Activated CD8-positive, alpha-beta T cell treated with anti-CD3 and anti-CD28 coated beads, Interleukin-2, amount 10 ng/mL, durations not matched to agents 7 days and 5 days (primary cell): ENCODE results near the gene LRRC8E. TPM values are rescaled to one million over a fixed set of nuclear protein-coding genes. Genes with fewer than 3 reads are reported as not detected.

Experiments used
- ATAC-seq: fragments of 150-1000 bp; cut with Tn5 transposase; one replicate; pipeline ENCODE4 v1.10.0; 2021; ENCODE audit warnings: moderate library complexity
- CTCF ChIA-PET: fragments of 350-600 bp; sonication (Branson Sonifier 250); formaldehyde crosslinking; loops from one replicate; lab custom pipeline; 2021; ENCODE audit warnings: antibody characterized with exemption; lab: Charles Lee
- POLR2A ChIA-PET: fragments of 350-600 bp; sonication (Branson Sonifier 250); formaldehyde crosslinking; loops from one replicate; lab custom pipeline; 2021; ENCODE audit warnings: antibody characterized with exemption; lab: Charles Lee
- DNase-seq: peaks from one replicate; pipeline ENCODE4 v3.0.0-alpha.2; 2020
- H3K27ac Mint-ChIP-seq: one replicate; pipeline ENCODE4 v1.8.0; 2021; ENCODE audit warnings: mild to moderate bottlenecking, mixed read lengths
- H3K27me3 Mint-ChIP-seq: one replicate; pipeline ENCODE4 v1.8.0; 2021; ENCODE audit warnings: low read depth, mixed read lengths
- H3K36me3 Mint-ChIP-seq: one replicate; pipeline ENCODE4 v1.8.0; 2021; ENCODE audit warnings: low read depth, mixed read lengths
- H3K4me1 Mint-ChIP-seq: one replicate; pipeline ENCODE4 v1.8.0; 2021; ENCODE audit warnings: low read depth, mixed read lengths
- H3K4me3 Mint-ChIP-seq: one replicate; pipeline ENCODE4 v1.8.0; 2021; ENCODE audit warnings: mild to moderate bottlenecking, mixed read lengths
- H3K9me3 Mint-ChIP-seq: one replicate; pipeline ENCODE4 v1.8.0; 2022; ENCODE audit warnings: mixed read lengths; ENCODE audit not compliant: insufficient read depth
- total RNA-seq, 2 experiments: library from RNA; stranded (reverse); gene quantifications; one replicate each; pipeline ENCODE4 v1.2.3, GENCODE V29; 2021

LRRC8E gene
- total RNA-seq, 2 experiments from 2014 or later = not detected

GRCh38 chr19:7863157-7863970 lies 24.9 kb upstream of the LRRC8E start:
- Mint-ChIP-seq H3K27ac (no peak overlapping the region), H3K27me3 (peaks cover 44% of the 10 kb centered on the region), H3K4me3 (no peak overlapping the region), H3K9me3 (no peaks in the 10 kb centered on the region), H3K4me1 (peaks cover 14% of the 10 kb centered on the region), H3K36me3 (no peaks in the 10 kb centered on the region)
- ChIA-PET CTCF (interaction anchor here (0.9 kb wide), 1 partner anchor 11 kb away, joined by 4 read pairs; no protein-coding TSS in a partner anchor), POLR2A (interaction anchor here (0.5 to 1.0 kb wide), 2 partner anchors 43 to 332 kb away, joined by 3 read pairs; no protein-coding TSS in a partner anchor)
- peak; percentile 4 for ATAC-seq
- no peak for DNase-seq

DNA sequence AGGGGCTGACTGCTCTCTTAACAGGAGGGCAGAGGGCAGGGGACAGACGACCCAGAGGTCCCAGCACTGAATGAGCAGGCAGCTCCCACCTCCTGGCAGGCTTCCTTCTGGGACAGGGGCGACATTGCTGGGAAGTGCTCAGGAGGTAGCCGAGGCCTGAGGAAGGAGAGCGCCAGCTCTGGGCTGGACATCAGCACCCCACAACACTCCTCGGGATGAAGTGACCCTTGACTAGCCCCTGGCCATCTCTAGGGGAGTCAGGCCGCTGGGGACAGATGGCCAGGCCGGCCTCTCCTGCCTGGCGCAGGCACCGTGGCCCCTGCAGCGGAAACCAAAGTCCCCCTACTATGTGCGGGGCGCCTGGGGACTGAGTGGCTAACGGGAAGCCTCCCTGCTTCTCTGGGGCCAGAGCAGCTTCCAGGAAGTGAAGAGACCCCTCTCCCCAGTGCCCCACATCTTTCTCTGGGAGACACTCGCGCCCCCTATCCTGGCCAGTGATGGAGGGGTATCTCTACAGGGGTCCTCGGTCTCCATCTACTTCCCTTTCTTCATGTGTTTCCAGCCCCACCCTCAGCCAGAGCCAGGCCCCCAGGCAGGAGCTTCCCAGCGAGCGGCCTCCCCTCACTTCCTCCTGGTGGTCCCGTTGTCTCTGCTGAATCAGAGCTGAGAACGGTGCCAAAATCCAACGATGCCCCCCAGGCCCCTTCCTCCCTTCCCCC lies 24.2 kb upstream of the LRRC8E start:
- POLR2A ChIA-PET = interaction anchor here (1.0 kb wide), 1 partner anchor 331 kb away, joined by 3 read pairs; no protein-coding TSS in a partner anchor
- Mint-ChIP-seq H3K9me3 (no peaks in the 10 kb centered on the region), H3K36me3 (no peaks in the 10 kb centered on the region), H3K4me1 (peaks cover 21% of the 10 kb centered on the region), H3K27me3 (peaks cover 44% of the 10 kb centered on the region), H3K4me3 (no peak overlapping the region), H3K27ac (no peak overlapping the region)
- ATAC-seq = no peak
- CTCF ChIA-PET = no interaction called here
- no peak for DNase-seq

DNA sequence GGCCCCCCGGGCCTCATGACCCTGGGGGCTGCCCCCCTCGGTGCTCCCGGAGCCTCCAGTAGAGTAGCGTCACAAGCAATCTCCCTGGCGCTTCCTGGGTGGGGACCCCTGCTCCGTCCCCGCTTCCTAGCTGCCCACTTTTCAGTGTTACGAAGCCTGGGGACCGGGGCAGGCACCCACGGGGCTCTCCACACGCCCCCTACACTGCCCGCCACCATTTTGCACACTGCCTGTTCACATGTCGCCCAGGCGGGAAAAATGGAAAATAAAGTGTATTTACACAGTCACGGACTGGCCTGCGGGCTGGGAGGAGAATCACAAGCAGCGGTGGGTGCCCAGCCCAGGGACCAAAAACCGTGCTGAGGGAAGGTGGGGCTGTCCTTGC lies 23.6 kb upstream of the LRRC8E start:
- Mint-ChIP-seq H3K36me3 (no peaks in the 10 kb centered on the region), H3K4me1 (peaks cover 21% of the 10 kb centered on the region), H3K9me3 (no peaks in the 10 kb centered on the region), H3K27me3 (peaks cover 44% of the 10 kb centered on the region), H3K4me3 (no peak overlapping the region), H3K27ac (no peak overlapping the region)
- ATAC-seq = no peak
- CTCF ChIA-PET = no interaction called here
- POLR2A ChIA-PET = no interaction called here
- no peak for DNase-seq

GRCh38 chr19:7865262-7865911 lies 22.9 kb upstream of the LRRC8E start:
- no peak overlapping the region for H3K4me3 Mint-ChIP-seq
- ATAC-seq = no peak
- CTCF ChIA-PET = interaction anchor here (0.5 kb wide), 1 partner anchor 18 kb away, joined by 3 read pairs; no protein-coding TSS in a partner anchor

DNA sequence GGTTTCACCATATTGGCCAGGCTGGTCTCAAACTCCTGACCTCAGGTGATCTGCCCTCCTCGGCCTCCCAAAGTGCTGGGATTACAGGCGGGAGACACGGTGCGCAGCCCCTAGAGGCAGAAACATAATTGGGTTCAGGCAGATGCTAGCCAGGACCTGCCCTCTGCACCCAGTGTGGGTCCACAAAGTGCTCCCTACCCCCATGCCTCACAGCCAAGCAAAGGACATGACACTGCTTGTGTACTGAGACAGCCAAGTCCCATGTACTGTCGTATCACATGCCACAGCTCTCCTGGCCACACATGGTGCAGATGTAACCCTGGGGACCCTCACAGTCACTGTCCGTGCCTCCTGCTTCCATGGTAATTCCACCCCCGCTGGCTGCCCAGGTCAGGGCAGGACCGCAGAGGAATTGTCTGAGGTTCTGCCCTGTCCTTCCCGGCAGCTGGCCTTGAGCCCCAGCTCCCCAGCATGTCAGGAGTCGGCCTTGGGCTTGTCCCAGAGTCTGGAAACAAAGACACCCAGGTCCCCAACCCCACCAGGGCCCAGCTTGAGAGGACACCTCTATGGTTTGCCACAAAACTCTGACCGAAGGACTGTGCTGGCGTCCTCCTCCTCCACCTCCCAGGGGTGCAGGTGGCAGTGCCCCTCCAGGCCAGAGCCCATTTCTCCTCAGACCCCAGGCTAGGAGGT lies 21.8 kb upstream of the LRRC8E start:
- CTCF ChIA-PET = interaction anchor here (0.6 kb wide), 1 partner anchor 26 kb away, joined by 3 read pairs; no protein-coding TSS in a partner anchor
- H3K4me1 Mint-ChIP-seq = peaks cover 33% of the 10 kb centered on the region
- peaks cover 38% of the 10 kb centered on the region for H3K27me3 Mint-ChIP-seq
- H3K36me3 Mint-ChIP-seq = no peaks in the 10 kb centered on the region
- no peak overlapping the region for H3K4me3 Mint-ChIP-seq
- no peak overlapping the region for H3K27ac Mint-ChIP-seq
- no peak for ATAC-seq
- no peak for DNase-seq
- POLR2A ChIA-PET = no interaction called here
- H3K9me3 Mint-ChIP-seq = no peaks in the 10 kb centered on the region

More at GRCh38 chr19:7865262-7865911, 22.9 kb upstream of the LRRC8E start:
- POLR2A ChIA-PET = interaction anchor here (0.6 to 1.1 kb wide), 3 partner anchors 35 to 236 kb away, joined by 3 read pairs; partner anchors contain the start of genes PET100, TIMM44 and XAB2
- Mint-ChIP-seq H3K36me3 (no peaks in the 10 kb centered on the region), H3K9me3 (no peaks in the 10 kb centered on the region), H3K27ac (no peak overlapping the region), H3K27me3 (peaks cover 44% of the 10 kb centered on the region), H3K4me1 (peaks cover 24% of the 10 kb centered on the region)
- DNase-seq = no peak

DNA sequence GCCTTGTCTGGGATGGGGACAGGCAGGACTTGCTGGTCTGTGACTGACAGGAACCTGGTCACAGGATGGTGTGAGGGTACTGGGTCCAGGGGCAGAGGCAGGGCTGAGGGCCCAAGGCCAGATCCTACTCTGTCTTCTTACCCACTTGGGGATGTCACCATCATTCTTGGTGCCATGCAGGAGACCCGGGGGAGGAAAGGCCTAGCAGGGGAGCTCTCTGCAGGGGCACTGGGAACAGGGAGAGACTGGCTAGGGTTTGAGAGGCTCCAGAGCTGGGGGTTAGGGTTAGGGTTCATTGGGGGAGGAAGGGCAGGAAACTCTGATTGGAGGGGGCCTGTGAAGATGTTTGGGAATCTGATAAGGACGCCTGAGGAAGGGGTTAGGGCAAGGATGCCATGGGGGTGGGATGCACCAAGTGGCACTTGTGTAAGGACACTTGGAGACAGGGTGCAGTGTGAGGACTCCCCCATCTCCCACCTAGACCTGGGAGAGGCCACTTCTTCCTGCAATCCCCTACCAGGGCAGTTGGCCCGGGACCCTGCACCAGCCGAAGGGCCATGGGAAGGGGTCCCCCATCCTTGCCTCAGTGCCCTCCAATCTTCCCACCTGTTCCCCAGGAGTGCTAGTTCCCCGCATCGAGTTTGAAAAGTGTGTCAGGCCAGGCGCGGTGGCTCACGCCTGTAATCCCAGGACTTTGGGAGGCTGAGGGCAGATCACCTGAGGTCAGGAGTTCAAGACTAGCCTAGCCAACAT lies 21.0 kb upstream of the LRRC8E start:
- DNase-seq (no peak), ATAC-seq (no peak)
- Mint-ChIP-seq H3K27ac (no peak overlapping the region), H3K4me3 (no peak overlapping the region), H3K27me3 (peaks cover 43% of the 10 kb centered on the region), H3K4me1 (peaks cover 39% of the 10 kb centered on the region), H3K9me3 (no peaks in the 10 kb centered on the region), H3K36me3 (no peaks in the 10 kb centered on the region)
- POLR2A ChIA-PET = no interaction called here
- CTCF ChIA-PET = no interaction called here

DNA sequence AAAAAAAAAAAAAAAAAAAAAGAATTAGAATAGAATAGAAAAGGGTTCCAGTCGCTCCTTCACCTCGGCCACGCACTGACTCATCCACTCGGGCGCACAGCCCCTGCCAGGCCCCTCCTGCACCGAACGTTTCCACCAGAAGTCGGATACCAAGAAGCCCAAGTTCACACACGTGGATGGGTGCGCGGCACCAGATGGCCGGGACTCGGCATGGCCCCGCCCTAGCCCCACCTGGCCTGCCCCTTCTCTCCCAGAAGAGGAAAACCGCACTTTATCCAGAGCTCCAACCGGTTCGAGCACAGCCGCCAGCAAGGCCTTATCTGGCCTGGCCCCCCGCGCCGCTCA lies 20.0 kb upstream of the LRRC8E start:
- ChIA-PET POLR2A (interaction anchor here (1.3 to 1.5 kb wide), 2 partner anchors 75 to 238 kb away, joined by 5 read pairs; partner anchors contain the start of genes PET100, TIMM44 and XAB2), CTCF (interaction anchor here (0.9 to 2.0 kb wide), 21 partner anchors 9 to 300 kb away, joined by 3 to 40 read pairs (median 7); partner anchors contain the start of genes LRRC8E, MAP2K7, SNAPC2 and TIMM44)
- Mint-ChIP-seq H3K27ac (no peak overlapping the region), H3K4me3 (peak overlapping the region; percentile 65), H3K36me3 (no peaks in the 10 kb centered on the region), H3K27me3 (peaks cover 48% of the 10 kb centered on the region), H3K4me1 (peaks cover 44% of the 10 kb centered on the region), H3K9me3 (no peaks in the 10 kb centered on the region)
- ATAC-seq (no peak), DNase-seq (no peak)

GRCh38 chr19:7868671-7869452 lies 19.4 kb upstream of the LRRC8E start:
- Mint-ChIP-seq H3K4me1 (peaks cover 47% of the 10 kb centered on the region), H3K9me3 (no peaks in the 10 kb centered on the region), H3K36me3 (no peaks in the 10 kb centered on the region), H3K27me3 (peaks cover 47% of the 10 kb centered on the region), H3K4me3 (peak overlapping the region; percentile 65), H3K27ac (peak overlapping the region; percentile 74)
- ChIA-PET CTCF (interaction anchor here (0.8 to 2.0 kb wide), 35 partner anchors 8 to 346 kb away, joined by 3 to 40 read pairs (median 5); partner anchors contain the start of genes LRRC8E, MAP2K7, MCOLN1 and PET100), POLR2A (interaction anchor here (1.3 to 1.5 kb wide), 2 partner anchors 74 to 239 kb away, joined by 5 read pairs; partner anchors contain the start of genes PET100, TIMM44 and XAB2)
- peak; percentile 83 for DNase-seq
- peak; percentile 80 for ATAC-seq

DNA sequence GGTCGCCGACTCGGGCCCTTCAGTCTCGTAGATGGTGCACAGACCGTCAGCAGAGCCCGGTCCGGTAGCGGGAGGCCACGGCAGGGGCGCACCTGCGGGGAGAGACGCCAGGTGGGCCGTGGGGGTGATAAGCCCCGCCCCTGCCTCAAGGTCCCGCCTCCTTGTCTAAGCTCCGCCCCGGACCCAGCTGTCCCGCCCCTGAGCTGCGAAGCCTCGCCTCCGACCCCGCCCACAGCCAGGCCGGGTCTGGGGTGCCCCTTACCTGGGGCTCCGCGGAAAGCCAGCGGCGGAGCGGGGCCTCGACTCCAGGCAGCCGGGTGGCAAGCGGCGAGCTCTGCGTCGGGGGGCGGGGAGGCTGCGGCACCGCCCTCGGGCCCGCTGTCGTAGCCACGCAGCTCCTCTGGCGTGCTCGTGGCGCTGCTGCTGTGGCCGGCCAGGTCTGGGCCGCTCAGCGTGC lies 18.8 kb upstream of the LRRC8E start:
- ChIA-PET POLR2A (interaction anchor here (1.3 to 1.5 kb wide), 2 partner anchors 74 to 240 kb away, joined by 5 read pairs; partner anchors contain the start of genes PET100, TIMM44 and XAB2), CTCF (interaction anchor here (0.6 to 2.0 kb wide), 38 partner anchors 8 to 606 kb away, joined by 3 to 40 read pairs (median 5); partner anchors contain the start of genes LRRC8E, MAP2K7, MCOLN1 and PET100)
- H3K4me1 Mint-ChIP-seq = peaks cover 45% of the 10 kb centered on the region
- H3K27ac Mint-ChIP-seq = no peak overlapping the region
- H3K36me3 Mint-ChIP-seq = no peaks in the 10 kb centered on the region
- peak; percentile 61 for ATAC-seq
- H3K4me3 Mint-ChIP-seq = peak overlapping the region; percentile 59
- H3K9me3 Mint-ChIP-seq = no peaks in the 10 kb centered on the region
- H3K27me3 Mint-ChIP-seq = peaks cover 46% of the 10 kb centered on the region
- peak; percentile 77 for DNase-seq
